Right lobe of liver (tissue), 4 donors: ENCODE results near the gene ZNFX1.

ENCODE experiments used
- POLR2A ChIP-seq: fragments of 450-650 bp; IDR thresholded peaks from one replicate; pipeline ENCODE4 v1.6.1; 2017; ENCODE audit warnings: antibody characterized with exemption, mild to moderate bottlenecking
- TF ChIP-seq, protein P1 (sequence below), 4 donors: fragments of 200-600 bp in 3 of 4; fragments of 450-650 bp in 1 of 4; IDR thresholded peaks; one replicate each; pipeline versions ENCODE4 v1.5.1 to v1.8.0; 2016 to 2022; ENCODE audit warnings: antibody characterized with exemption in 4 of 4, mild to moderate bottlenecking in 2 of 4
- donor health status: DM: no; HTN: no; CAD: no.
- donor health status: DM: no; HTN: no; CAD: no.
- donor health status: DM: no; HTN: yes; CAD: no.

DNA sequence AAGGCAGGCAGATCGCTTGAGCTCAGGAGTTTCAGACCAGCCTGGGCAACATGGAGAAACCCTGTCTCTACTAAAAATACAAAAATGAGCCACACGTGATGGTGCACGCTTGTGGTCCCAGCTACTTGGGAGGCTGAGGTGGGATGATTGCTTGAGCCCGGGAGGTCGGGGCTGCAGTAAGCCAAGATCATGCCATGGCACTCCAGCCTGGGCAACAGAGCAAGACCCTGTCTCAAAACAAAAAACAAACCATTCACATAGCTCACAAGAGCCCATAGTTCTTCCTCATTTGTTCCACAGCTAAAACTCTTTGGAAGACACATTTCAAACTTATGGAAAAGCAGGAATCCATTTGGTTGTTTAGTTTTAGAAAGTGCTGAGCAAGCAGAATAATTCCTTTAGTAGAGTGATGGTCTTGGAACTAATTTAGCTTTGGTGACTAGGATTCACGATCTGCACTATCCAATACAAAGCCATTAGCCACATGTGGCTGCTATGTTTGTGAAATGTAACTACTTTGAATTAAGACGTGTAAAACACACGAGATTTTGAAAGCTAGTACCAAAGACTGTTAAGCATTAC lies 4.1 kb downstream of the ZNFX1 start:
- TF ChIP-seq, protein P1, sequence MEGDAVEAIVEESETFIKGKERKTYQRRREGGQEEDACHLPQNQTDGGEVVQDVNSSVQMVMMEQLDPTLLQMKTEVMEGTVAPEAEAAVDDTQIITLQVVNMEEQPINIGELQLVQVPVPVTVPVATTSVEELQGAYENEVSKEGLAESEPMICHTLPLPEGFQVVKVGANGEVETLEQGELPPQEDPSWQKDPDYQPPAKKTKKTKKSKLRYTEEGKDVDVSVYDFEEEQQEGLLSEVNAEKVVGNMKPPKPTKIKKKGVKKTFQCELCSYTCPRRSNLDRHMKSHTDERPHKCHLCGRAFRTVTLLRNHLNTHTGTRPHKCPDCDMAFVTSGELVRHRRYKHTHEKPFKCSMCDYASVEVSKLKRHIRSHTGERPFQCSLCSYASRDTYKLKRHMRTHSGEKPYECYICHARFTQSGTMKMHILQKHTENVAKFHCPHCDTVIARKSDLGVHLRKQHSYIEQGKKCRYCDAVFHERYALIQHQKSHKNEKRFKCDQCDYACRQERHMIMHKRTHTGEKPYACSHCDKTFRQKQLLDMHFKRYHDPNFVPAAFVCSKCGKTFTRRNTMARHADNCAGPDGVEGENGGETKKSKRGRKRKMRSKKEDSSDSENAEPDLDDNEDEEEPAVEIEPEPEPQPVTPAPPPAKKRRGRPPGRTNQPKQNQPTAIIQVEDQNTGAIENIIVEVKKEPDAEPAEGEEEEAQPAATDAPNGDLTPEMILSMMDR (IDR thresholded peaks at IDR 0.05) = no peak
- no peak for TF ChIP-seq POLR2A
